Measurements from ENCODE around the gene ST3GAL3. TPM values are rescaled to one million over a fixed set of nuclear protein-coding genes. Genes with fewer than 3 reads are reported as not detected.
A peak's percentile ranks its signal among the peaks of the same experiment; 100 is the strongest.

The ST3GAL3 gene
- polyA plus RNA-seq, 2 donors = 3.6 to 4.5 TPM

DNA sequence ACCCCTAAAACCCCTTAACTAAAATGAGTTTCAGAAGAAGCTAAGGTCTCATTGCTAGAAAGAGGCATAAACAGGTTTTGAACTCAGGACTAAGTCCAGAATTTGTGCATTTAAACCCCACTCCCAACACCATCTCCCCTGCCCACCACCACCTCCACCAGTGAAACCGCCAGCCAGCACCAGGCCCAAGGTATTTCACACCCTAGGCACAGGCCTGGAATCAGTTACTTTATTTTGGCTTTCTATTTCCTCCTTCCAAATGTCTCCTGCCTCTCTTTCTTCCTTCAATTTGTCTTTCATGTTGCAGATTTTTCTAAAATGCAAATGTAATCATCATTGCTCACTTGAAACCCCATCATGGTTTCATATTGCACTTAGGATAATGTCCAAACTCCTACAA is 237.5 kb downstream of the ST3GAL3 start:
- no peaks in the 10 kb centered on the region for H3K9me3 ChIP-seq (ENCODE audit: control insufficient read depth in 2 of 2, insufficient read depth in 1 of 2, low read depth in 1 of 2, low read length in 1 of 2)
- H3K27me3 ChIP-seq (ENCODE audit: control insufficient read depth in 1 of 2, insufficient read depth in 2 of 2, low read length in 2 of 2) = no peaks in the 10 kb centered on the region
- H3K27ac ChIP-seq (ENCODE audit: low read depth in 2 of 2, low read length in 1 of 2) = no peak overlapping the region
- H3K4me3 ChIP-seq (ENCODE audit: low read depth in 1 of 2, low read length in 2 of 2) = no peak overlapping the region
- 98 to 100% methylated on average over 1 of the region's 1 CpG for WGBS, 2 donors
- H3K36me3 ChIP-seq (ENCODE audit: control insufficient read depth in 2 of 2, insufficient read depth in 2 of 2, low read length in 1 of 2) = peaks cover 0 to 7% of the 10 kb centered on the region in 2 donors
- peaks cover 13 to 15% of the 10 kb centered on the region in 2 donors for H3K4me1 ChIP-seq (ENCODE audit: control insufficient read depth in 2 of 2, insufficient read depth in 2 of 2, low read length in 1 of 2)

DNA sequence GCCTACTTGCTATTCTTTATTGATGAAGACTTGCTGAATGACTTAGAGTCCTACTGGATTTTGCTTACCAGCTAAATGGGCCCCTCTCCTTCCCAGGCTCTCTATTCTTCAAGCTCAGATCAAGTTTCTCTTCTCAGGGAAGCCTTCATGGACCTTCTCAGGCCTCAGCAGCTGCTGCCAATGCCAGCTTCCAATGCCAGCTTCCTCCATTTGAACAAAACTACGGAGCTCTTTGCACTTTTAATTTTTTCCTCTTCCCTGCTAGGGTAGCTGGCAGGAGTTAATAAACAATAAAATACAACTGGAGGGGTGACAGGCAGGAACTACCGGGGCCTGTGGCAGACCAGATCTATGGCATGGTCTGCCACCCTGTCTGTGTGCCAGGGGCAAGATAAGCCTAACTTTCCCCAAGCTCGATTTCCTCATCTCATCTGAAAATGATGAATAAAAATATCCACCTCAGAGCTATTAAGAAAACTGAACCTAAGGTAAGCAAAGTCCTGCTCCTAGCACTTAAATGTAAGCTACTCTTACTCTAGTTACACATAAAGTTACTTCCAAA is 238.4 kb downstream of the ST3GAL3 start:
- H3K4me1 ChIP-seq (ENCODE audit: control insufficient read depth in 2 of 2, insufficient read depth in 2 of 2, low read length in 1 of 2) = peaks cover 13 to 17% of the 10 kb centered on the region in 2 donors

DNA sequence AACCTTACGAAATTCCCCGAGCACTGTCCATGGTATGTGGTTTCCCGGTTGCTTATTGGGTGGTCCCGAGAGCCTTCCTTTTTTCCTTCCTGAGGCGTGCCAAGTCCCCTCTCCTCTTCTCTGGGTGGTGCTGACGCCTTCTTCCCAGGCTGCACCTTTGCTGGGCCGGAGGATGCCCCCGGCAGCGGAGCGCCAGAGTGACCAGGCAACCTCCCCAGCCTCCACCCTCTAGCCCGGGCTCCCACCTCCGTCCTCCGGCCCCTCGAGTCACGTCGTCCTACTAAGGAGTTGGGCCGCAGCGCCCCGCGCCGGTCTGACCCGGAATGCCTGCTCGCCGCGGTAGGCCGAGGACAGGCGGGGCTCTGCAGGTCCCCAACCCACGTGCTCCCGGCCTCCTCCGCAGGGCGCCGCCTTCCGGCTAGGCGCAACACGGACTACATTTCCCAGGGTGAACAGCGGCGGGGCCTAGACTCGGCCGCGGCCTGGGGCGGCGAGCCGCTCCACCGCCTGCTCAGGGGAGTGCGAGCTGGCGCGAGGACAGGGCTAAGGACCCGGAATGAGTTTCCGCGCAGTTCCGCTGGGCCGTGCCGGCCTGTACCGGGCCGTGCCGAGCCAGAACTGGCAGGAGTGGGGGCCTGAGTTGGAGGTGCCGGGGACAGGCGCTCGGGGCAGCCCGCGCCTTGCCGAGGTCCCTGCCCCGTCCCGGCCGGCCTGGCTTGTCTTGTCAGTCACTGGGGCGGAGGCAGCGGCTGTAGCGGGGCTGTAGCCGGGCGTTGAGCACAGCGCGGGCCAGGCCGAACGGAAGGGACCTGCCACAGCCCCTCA is 239.1 kb downstream of the ST3GAL3 start, which contains the start of gene IPO13:
Gene IPO13 (plus strand): TSS at position 715 of the 825 bp plus-strand sequence. CDS start 651 bp downstream, outside the sequence.
- H3K36me3 ChIP-seq (ENCODE audit: control insufficient read depth in 2 of 2, insufficient read depth in 2 of 2, low read length in 1 of 2) = peaks cover 0 to 9% of the 10 kb centered on the region in 2 donors
- peak within 1 kb of the TSS; percentile 80 to 82 for H3K4me3 ChIP-seq (ENCODE audit: low read depth in 1 of 2, low read length in 2 of 2)
- H3K27me3 ChIP-seq (ENCODE audit: control insufficient read depth in 1 of 2, insufficient read depth in 2 of 2, low read length in 2 of 2) = no peaks in the 10 kb centered on the region
- no peaks in the 10 kb centered on the region for H3K9me3 ChIP-seq (ENCODE audit: control insufficient read depth in 2 of 2, insufficient read depth in 1 of 2, low read depth in 1 of 2, low read length in 1 of 2)
- WGBS, 2 donors = 0 to 1% methylated on average over 68 to 74 of the region's 74 CpGs
- H3K4me1 ChIP-seq (ENCODE audit: control insufficient read depth in 2 of 2, insufficient read depth in 2 of 2, low read length in 1 of 2) = peaks cover 13 to 17% of the 10 kb centered on the region in 2 donors
- H3K27ac ChIP-seq (ENCODE audit: low read depth in 2 of 2, low read length in 1 of 2) = peak within 1 kb of the TSS; percentile 90 to 95

More for the DNA sequence above, 238.4 kb downstream of the ST3GAL3 start:
- H3K36me3 ChIP-seq (ENCODE audit: control insufficient read depth in 2 of 2, insufficient read depth in 2 of 2, low read length in 1 of 2) = peaks cover 0 to 9% of the 10 kb centered on the region in 2 donors
- WGBS, 2 donors = 4 to 7% methylated on average over 3 of the region's 3 CpGs
- no peaks in the 10 kb centered on the region for H3K9me3 ChIP-seq (ENCODE audit: control insufficient read depth in 2 of 2, insufficient read depth in 1 of 2, low read depth in 1 of 2, low read length in 1 of 2)
- peak overlapping the region; percentile 80 to 82 for H3K4me3 ChIP-seq (ENCODE audit: low read depth in 1 of 2, low read length in 2 of 2)
- H3K27me3 ChIP-seq (ENCODE audit: control insufficient read depth in 1 of 2, insufficient read depth in 2 of 2, low read length in 2 of 2) = no peaks in the 10 kb centered on the region
- peak overlapping the region in 1 of 2 donors; percentile 83 for H3K27ac ChIP-seq (ENCODE audit: low read depth in 2 of 2, low read length in 1 of 2)

DNA sequence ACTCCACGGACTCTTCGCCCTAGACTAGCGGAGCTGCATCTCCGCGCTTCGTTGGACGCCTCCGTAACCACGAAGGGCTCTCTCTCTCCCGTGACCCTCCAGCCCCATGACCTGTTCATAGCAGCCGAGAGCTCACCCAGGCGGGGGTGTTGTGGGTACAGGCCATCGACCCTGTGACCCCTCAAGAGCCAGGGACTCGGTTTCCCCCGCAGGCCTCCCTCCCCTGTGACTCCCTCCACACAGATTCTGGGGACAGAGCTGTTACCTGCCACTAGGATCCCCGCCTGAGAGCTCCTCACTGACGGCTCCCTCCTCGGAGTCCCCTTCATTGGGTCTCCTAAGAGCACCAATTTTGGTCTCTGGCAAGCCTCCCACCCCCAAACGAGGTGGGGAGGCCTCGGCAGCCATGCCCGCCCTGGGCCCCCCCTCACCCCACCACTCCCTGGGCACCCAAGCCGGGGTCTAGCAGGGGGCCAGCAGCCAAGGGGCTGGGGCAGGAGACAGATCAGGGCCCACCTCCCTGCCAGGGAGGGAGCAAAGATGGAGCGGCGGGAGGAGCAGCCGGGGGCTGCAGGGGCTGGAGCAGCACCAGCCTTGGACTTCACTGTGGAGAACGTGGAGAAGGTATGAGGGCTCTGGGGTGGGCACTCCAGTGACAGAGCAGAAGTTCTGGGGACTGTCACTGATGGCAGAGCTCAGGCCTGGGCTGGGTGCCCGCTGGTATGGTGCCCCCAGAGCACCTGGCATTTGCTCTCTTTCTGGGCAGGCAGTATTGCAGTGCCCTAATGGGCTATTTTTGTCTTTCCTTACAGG is 239.9 kb downstream of the ST3GAL3 start:
- Histone ChIP-seq H3K27ac (ENCODE audit: low read depth in 2 of 2, low read length in 1 of 2) (peak overlapping the region; percentile 90 to 95), H3K36me3 (ENCODE audit: control insufficient read depth in 2 of 2, insufficient read depth in 2 of 2, low read length in 1 of 2) (peaks cover 0 to 9% of the 10 kb centered on the region in 2 donors), H3K4me1 (ENCODE audit: control insufficient read depth in 2 of 2, insufficient read depth in 2 of 2, low read length in 1 of 2) (peaks cover 13 to 17% of the 10 kb centered on the region in 2 donors), H3K27me3 (ENCODE audit: control insufficient read depth in 1 of 2, insufficient read depth in 2 of 2, low read length in 2 of 2) (no peaks in the 10 kb centered on the region), H3K9me3 (ENCODE audit: control insufficient read depth in 2 of 2, insufficient read depth in 1 of 2, low read depth in 1 of 2, low read length in 1 of 2) (no peaks in the 10 kb centered on the region), H3K4me3 (ENCODE audit: low read depth in 1 of 2, low read length in 2 of 2) (peak overlapping the region; percentile 80 to 82)
- 2 to 5% methylated on average over 27 of the region's 27 CpGs for WGBS, 2 donors

DNA sequence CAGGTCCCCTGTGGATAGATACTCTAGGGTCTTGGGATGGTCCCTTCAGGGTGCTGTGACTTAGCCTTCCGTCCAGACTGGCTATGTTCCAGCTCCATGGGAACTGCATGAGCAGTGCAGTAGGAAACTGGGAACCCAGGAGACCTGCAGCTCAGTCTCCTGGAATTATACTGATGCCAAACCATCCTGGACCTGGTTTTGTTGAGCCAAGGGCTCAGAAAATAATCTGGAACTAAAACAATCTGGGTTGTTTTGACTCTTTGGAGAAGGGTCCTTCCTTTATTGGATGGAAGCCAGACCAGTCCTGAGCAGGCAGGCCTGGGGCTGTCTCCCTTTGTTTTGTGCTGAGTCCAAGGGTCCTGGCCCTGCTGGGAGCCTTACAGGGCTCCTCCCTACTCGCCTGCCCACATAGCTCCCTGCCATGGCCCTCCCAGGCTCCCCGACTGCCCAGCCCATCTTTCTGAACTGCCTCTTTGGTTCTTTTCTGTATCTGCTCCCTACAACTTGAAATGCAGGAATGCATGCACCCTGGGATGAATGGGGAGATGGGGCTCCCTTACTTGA is 240.6 kb downstream of the ST3GAL3 start:
- 22 to 35% methylated on average over 3 of the region's 3 CpGs for WGBS, 2 donors
- H3K27me3 ChIP-seq (ENCODE audit: control insufficient read depth in 1 of 2, insufficient read depth in 2 of 2, low read length in 2 of 2) = no peaks in the 10 kb centered on the region
- H3K27ac ChIP-seq (ENCODE audit: low read depth in 2 of 2, low read length in 1 of 2) = no peak overlapping the region
- no peaks in the 10 kb centered on the region for H3K9me3 ChIP-seq (ENCODE audit: control insufficient read depth in 2 of 2, insufficient read depth in 1 of 2, low read depth in 1 of 2, low read length in 1 of 2)
- peaks cover 13 to 20% of the 10 kb centered on the region in 2 donors for H3K4me1 ChIP-seq (ENCODE audit: control insufficient read depth in 2 of 2, insufficient read depth in 2 of 2, low read length in 1 of 2)
- H3K4me3 ChIP-seq (ENCODE audit: low read depth in 1 of 2, low read length in 2 of 2) = peak overlapping the region; percentile 80 to 82
- peaks cover 0 to 9% of the 10 kb centered on the region in 2 donors for H3K36me3 ChIP-seq (ENCODE audit: control insufficient read depth in 2 of 2, insufficient read depth in 2 of 2, low read length in 1 of 2)

DNA sequence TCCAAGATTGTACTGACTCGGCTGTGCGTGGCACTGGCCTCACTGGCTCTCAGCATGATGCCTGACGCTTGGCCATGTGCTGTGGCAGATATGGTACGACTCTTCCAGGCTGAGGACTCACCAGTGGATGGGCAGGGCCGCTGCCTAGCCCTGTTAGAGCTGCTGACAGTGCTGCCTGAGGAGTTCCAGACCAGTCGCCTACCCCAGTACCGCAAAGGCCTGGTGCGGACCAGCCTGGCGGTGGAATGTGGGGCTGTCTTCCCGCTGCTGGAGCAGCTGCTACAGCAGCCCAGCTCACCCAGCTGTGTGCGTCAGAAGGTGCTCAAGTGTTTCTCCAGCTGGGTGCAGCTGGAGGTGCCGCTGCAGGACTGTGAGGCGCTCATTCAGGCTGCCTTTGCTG is 242.3 kb downstream of the ST3GAL3 start:
- H3K4me3 ChIP-seq (ENCODE audit: low read depth in 1 of 2, low read length in 2 of 2) = no peak overlapping the region
- H3K27me3 ChIP-seq (ENCODE audit: control insufficient read depth in 1 of 2, insufficient read depth in 2 of 2, low read length in 2 of 2) = no peaks in the 10 kb centered on the region
- peaks cover 13 to 21% of the 10 kb centered on the region in 2 donors for H3K4me1 ChIP-seq (ENCODE audit: control insufficient read depth in 2 of 2, insufficient read depth in 2 of 2, low read length in 1 of 2)
- H3K27ac ChIP-seq (ENCODE audit: low read depth in 2 of 2, low read length in 1 of 2) = no peak overlapping the region
- peaks cover 0 to 9% of the 10 kb centered on the region in 2 donors for H3K36me3 ChIP-seq (ENCODE audit: control insufficient read depth in 2 of 2, insufficient read depth in 2 of 2, low read length in 1 of 2)
- 89% methylated on average over 13 of the region's 13 CpGs for WGBS, 2 donors
- H3K9me3 ChIP-seq (ENCODE audit: control insufficient read depth in 2 of 2, insufficient read depth in 1 of 2, low read depth in 1 of 2, low read length in 1 of 2) = no peaks in the 10 kb centered on the region

DNA sequence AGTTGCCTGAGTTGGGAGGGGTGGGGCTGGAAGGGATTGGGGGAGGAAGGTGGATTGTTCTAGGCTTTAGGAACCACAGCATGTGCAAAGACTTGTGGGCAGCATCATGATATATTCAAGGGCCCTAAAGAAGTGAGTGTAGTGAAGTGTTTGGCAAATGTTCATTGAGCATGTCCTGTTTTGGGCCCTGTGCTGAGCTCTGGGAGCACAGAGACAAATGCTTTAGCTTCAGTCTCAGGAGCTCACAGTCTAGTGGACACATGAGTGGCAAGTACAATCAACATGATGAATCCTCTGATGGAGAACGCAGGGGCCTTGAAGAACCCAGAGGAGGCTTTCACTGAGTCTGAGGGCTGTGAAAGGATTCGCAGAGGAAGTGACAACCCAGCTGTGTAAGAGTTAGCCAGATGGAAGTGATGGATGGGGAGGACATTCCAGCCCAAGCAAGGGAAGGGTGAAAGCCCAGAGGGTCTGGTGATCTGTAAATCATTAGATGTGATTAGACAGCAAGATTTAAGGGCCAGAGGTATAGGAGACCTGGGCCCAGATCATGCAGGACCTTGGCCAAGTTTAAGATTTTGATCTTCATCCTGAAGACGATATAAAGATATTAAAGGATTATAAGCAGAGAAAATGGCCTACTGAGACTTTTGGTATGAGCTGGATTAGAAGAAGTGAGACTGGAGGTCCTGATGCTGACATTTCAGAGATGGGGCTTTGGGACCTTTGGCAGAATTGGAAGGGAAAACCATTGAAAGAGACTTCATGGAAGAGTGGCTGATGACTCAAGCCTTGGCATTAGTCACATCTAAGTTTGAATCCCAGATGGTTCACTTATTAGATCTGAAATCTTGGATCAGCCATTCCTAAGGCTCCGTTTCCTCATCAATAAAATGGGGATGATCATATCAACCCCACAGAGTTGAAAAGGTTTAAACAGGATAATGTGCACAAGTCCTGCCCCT is 244.0 kb downstream of the ST3GAL3 start:
- WGBS, 2 donors = 88 to 90% methylated on average over 4 of the region's 4 CpGs
- H3K27ac ChIP-seq (ENCODE audit: low read depth in 2 of 2, low read length in 1 of 2) = no peak overlapping the region
- no peak overlapping the region for H3K4me3 ChIP-seq (ENCODE audit: low read depth in 1 of 2, low read length in 2 of 2)
- H3K27me3 ChIP-seq (ENCODE audit: control insufficient read depth in 1 of 2, insufficient read depth in 2 of 2, low read length in 2 of 2) = no peaks in the 10 kb centered on the region
- no peaks in the 10 kb centered on the region for H3K9me3 ChIP-seq (ENCODE audit: control insufficient read depth in 2 of 2, insufficient read depth in 1 of 2, low read depth in 1 of 2, low read length in 1 of 2)
- H3K36me3 ChIP-seq (ENCODE audit: control insufficient read depth in 2 of 2, insufficient read depth in 2 of 2, low read length in 1 of 2) = peaks cover 0 to 11% of the 10 kb centered on the region in 2 donors
- peaks cover 13 to 21% of the 10 kb centered on the region in 2 donors for H3K4me1 ChIP-seq (ENCODE audit: control insufficient read depth in 2 of 2, insufficient read depth in 2 of 2, low read length in 1 of 2)

DNA sequence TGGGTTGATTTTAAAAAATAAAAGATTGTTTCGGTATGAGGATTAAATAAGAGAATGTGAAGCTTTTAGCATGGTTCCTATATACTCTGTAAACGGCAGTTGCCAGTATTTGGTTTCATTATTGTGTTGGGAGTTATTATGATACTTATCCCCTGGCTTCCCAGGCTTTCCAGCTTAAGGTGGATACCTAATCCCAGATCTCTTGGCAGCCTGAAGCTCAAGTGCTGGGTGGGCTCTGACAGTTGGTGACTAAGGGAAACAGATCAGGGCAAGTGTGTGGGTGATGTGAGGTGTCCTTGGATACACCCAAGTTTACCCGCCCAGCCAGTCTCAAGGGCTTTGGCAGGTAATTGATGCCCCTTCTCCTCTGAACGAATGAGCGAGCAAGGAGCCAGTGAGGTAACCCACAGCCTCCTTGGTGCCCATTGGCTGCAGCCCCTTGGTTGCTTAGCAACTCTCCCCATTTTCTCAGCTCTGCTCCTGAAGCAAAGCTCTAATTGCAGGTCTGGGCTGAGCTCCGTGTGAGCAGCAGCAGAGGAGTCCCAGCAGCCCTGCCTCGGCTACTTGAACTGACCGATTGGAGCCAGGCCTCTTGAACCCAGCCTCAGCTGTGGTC is 245.5 kb downstream of the ST3GAL3 start:
- peaks cover 8 to 15% of the 10 kb centered on the region in 2 donors for H3K4me1 ChIP-seq (ENCODE audit: control insufficient read depth in 2 of 2, insufficient read depth in 2 of 2, low read length in 1 of 2)
- 51 to 60% methylated on average over 8 of the region's 8 CpGs for WGBS, 2 donors
- H3K9me3 ChIP-seq (ENCODE audit: control insufficient read depth in 2 of 2, insufficient read depth in 1 of 2, low read depth in 1 of 2, low read length in 1 of 2) = no peaks in the 10 kb centered on the region
- H3K27ac ChIP-seq (ENCODE audit: low read depth in 2 of 2, low read length in 1 of 2) = peak overlapping the region in 1 of 2 donors; percentile 71
- no peaks in the 10 kb centered on the region for H3K27me3 ChIP-seq (ENCODE audit: control insufficient read depth in 1 of 2, insufficient read depth in 2 of 2, low read length in 2 of 2)
- no peak overlapping the region for H3K4me3 ChIP-seq (ENCODE audit: low read depth in 1 of 2, low read length in 2 of 2)
- peaks cover 9 to 26% of the 10 kb centered on the region in 2 donors for H3K36me3 ChIP-seq (ENCODE audit: control insufficient read depth in 2 of 2, insufficient read depth in 2 of 2, low read length in 1 of 2)
